ENCODE data around the gene KAT2A. TPM values are rescaled to one million over a fixed set of nuclear protein-coding genes. Genes with fewer than 3 reads are reported as not detected.

Gene KAT2A
- total RNA-seq, 1 donor from 2014 or later: 77.4 TPM

DNA sequence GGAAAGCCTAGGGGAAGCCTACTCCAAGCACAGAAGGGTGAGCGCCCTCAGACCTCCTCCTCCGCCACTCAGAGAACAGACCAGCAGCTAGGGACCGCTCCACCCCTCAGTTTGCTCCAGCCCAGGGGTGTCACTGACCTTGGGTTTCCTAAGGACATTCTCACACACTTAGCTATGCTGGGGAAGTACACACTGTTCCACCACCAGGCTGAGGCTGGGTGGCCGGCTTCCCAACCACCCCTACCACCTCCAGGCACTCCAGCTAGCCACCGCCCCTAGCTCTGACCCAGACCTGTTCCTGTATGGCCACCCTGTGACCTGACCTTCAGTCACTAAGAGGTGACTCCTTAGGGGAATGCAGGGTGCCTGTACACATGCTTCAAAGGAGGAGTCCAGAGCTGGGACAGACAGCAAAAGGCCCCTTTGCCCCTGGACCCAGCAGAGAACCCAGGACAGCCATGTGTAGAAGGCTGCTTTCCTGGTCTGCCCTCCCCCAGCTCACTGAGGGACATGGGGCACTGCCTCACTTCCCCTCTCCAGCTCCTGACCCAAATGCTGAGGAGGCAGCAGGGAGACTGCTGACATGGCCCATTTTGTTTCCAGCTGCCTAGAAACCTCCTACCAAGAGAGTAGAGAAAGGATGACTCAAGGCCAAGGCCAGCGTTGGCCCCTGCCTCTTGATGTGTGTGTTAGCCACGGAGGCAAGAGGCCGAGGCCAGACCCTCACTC lies 8.1 kb upstream of the KAT2A start:
- H3K36me3 Mint-ChIP-seq (ENCODE audit: low read depth): peaks cover 55% of the 10 kb centered on the region
- no peaks in the 10 kb centered on the region for H3K27me3 Mint-ChIP-seq
- intact Hi-C loops (cut with micrococcal nuclease): no loop called here
- peaks cover 32% of the 10 kb centered on the region for H3K4me1 Mint-ChIP-seq
- H3K27ac Mint-ChIP-seq: no peak overlapping the region
- H3K4me3 Mint-ChIP-seq: no peak overlapping the region
- DNase-seq: no peak
- H3K9me3 Mint-ChIP-seq: no peaks in the 10 kb centered on the region

- intact Hi-C loops (cut with micrococcal nuclease): no loop called here
- no peaks in the 10 kb centered on the region for H3K27me3 Mint-ChIP-seq
- no peak overlapping the region for H3K4me3 Mint-ChIP-seq
- no peak overlapping the region for H3K27ac Mint-ChIP-seq
- H3K4me1 Mint-ChIP-seq: peaks cover 16% of the 10 kb centered on the region
- peaks cover 52% of the 10 kb centered on the region for H3K36me3 Mint-ChIP-seq (ENCODE audit: low read depth)
- DNase-seq: no peak
- H3K9me3 Mint-ChIP-seq: no peaks in the 10 kb centered on the region
Observed at GRCh38 chr17:42127414-42127813, 6.2 kb upstream of the KAT2A start.

DNA sequence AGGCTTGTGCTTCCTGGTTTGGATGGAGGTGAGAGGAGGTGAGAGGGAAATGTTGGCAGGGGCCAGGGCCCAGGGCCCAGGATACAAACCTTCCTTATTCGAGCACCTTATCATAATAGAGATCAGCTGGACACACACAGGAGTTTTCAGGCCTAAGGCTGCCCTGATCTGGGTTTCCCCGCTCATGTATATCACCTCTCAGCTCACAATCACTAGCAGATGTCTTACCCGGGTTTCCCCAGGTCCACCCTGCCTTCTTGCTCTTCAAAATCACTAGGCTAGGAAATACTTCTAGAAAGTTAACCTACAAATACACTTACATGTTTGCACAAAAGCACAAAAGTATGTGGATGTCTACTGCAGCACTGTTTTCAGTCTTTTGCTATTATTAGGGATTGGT lies 5.7 kb upstream of the KAT2A start:
- H3K36me3 Mint-ChIP-seq (ENCODE audit: low read depth): peaks cover 52% of the 10 kb centered on the region
- no peak for DNase-seq
- intact Hi-C loops (cut with micrococcal nuclease): no loop called here
- H3K4me3 Mint-ChIP-seq: no peak overlapping the region
- no peak overlapping the region for H3K27ac Mint-ChIP-seq
- peaks cover 12% of the 10 kb centered on the region for H3K4me1 Mint-ChIP-seq
- no peaks in the 10 kb centered on the region for H3K27me3 Mint-ChIP-seq
- H3K9me3 Mint-ChIP-seq: no peaks in the 10 kb centered on the region

DNA sequence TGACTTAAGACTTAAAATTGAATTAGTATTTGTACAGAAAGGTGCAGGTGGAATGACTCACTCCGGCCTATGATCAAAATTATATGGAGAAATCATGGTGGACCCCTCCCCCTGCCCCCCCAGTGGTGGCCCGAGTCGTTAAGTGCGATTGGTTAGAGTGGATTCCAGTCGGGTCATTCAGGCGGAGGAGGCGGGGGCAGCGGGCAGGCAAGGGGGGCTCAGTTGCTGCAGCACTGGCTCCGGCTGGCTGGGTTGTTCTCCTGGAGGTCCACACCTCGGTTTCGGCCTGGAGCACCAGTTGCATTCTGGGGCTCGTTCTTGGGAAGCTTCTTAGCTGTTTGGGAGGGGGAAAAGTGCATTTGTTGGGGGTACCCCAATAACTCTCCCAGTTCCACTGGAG lies 4.4 kb upstream of the KAT2A start:
- Mint-ChIP-seq H3K36me3 (ENCODE audit: low read depth) (peaks cover 49% of the 10 kb centered on the region), H3K9me3 (no peaks in the 10 kb centered on the region), H3K4me3 (no peak overlapping the region), H3K27me3 (no peaks in the 10 kb centered on the region), H3K4me1 (peaks cover 6% of the 10 kb centered on the region), H3K27ac (no peak overlapping the region)
- DNase-seq: no peak
- intact Hi-C loops (cut with micrococcal nuclease): no loop called here

GRCh38 chr17:42124256-42124655 lies 3.1 kb upstream of the KAT2A start:
- DNase-seq: no peak
- Mint-ChIP-seq H3K36me3 (ENCODE audit: low read depth) (peaks cover 41% of the 10 kb centered on the region), H3K4me1 (peaks cover 12% of the 10 kb centered on the region), H3K9me3 (no peaks in the 10 kb centered on the region), H3K27ac (no peak overlapping the region), H3K4me3 (no peak overlapping the region), H3K27me3 (no peaks in the 10 kb centered on the region)
- intact Hi-C loops (cut with micrococcal nuclease): no loop called here

DNA sequence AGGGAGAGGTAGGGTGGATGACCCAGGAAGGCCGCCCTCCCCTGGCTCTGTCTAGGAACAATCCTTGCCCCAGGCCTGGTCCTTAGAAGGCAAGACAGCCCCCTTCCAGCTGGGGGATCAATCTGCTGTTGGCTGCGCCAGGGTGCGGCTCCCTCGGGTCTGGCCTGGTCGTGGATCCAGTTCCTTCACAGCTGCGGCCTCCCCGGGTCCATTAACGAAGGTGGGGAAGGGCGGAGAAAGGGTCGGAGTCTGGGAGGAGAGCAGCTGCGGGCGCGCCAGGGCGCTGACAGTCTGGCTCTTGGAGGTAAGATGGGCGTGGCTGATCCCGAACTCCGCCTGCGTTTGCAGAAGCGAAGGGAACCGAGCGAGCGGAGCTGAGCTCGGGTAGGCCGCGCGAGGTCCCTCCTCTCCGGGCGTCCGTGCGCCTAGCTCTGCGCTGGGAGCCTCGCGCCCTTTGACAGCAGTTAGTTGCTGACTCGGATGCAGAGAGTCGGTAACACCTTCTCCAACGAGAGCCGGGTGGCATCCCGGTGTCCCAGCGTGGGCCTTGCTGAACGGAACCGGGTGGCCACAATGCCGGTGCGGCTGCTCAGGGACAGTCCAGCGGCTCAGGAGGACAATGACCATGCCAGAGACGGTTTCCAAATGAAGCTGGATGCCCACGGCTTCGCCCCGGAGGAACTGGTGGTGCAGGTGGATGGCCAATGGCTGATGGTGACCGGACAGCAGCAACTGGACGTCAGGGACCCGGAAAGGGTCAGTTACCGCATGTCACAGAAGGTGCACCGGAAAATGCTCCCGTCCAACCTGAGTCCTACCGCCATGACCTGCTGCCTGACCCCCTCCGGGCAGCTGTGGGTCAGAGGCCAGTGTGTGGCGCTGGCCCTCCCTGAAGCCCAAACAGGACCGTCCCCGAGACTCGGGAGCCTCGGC lies 1.5 kb upstream of the KAT2A start, which contains the start of gene HSPB9:
Gene HSPB9 (plus strand): TSS at position 434 of the 933 bp plus-strand sequence. CDS start 47 bp downstream, at position 481.
- Mint-ChIP-seq H3K27ac (peak within 1 kb of the TSS; percentile 87), H3K36me3 (ENCODE audit: low read depth) (peaks cover 40% of the 10 kb centered on the region), H3K9me3 (no peaks in the 10 kb centered on the region), H3K27me3 (no peaks in the 10 kb centered on the region), H3K4me3 (peak within 1 kb of the TSS; percentile 76), H3K4me1 (peaks cover 19% of the 10 kb centered on the region)
- DNase-seq: no peak
- intact Hi-C loops (cut with micrococcal nuclease): no loop called here

DNA sequence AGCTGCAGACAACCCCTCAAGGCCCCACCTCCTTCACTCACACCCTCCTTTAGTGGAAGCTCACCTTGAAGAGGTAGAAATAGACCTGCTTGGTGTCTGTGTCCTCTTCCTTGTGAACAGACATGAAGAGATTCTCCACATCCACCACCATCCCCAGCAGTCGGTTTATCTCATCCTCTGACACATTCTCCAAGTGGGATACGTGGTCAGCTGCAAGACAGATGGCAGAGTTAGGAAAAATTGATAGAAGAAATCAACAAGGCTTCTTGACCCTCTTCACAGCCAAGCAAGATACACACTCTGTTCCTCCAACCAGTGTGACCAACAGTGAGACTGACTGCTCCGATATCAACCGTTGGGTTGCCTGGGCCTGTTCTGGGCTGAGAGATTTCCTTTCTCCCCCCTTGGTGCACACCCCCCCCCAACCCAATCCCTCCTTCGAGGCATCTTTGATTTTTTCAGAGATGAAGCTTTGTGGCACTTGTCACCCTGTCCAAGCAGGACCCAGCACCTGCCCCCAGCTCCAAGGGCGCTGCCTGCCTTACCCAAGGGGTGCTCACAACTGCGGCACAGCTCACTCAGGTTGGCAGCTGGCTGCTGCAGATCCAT lies 902 bp downstream of the KAT2A start:
- H3K27ac Mint-ChIP-seq: peak overlapping the region; percentile 27
- peaks cover 36% of the 10 kb centered on the region for H3K36me3 Mint-ChIP-seq (ENCODE audit: low read depth)
- no peak for DNase-seq
- intact Hi-C loops (cut with micrococcal nuclease): no loop called here
- H3K9me3 Mint-ChIP-seq: no peaks in the 10 kb centered on the region
- peak overlapping the region; percentile 76 for H3K4me3 Mint-ChIP-seq
- H3K4me1 Mint-ChIP-seq: peaks cover 25% of the 10 kb centered on the region
- no peaks in the 10 kb centered on the region for H3K27me3 Mint-ChIP-seq

GRCh38 chr17:42119301-42119700 lies 1.9 kb downstream of the KAT2A start:
- Mint-ChIP-seq H3K27me3 (no peaks in the 10 kb centered on the region), H3K36me3 (ENCODE audit: low read depth) (peaks cover 34% of the 10 kb centered on the region), H3K4me3 (no peak overlapping the region), H3K4me1 (peaks cover 25% of the 10 kb centered on the region), H3K9me3 (no peaks in the 10 kb centered on the region), H3K27ac (no peak overlapping the region)
- no peak for DNase-seq
- intact Hi-C loops (cut with micrococcal nuclease): no loop called here

DNA sequence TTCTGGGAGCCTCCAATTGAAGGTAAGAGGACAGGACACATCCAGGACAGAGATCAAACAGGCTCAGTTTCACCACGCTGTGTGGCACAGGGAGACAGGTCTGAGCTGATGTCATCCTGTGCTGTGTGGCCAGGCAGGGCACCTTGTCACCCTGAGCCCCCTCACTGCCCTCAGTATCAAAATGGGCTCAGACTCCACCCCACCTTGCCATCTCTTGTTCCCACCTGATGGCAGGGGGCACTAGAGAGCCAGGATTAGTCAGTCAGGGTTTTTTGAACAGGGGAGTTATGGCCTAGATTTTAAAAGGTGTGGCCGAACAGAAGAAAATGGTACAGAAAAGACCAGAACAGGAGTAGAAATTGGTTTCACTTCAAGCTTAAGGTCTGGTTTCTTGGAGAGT lies 2.6 kb downstream of the KAT2A start:
- intact Hi-C loops (cut with micrococcal nuclease): no loop called here
- Mint-ChIP-seq H3K4me3 (peak overlapping the region; percentile 68), H3K4me1 (peaks cover 28% of the 10 kb centered on the region), H3K9me3 (no peaks in the 10 kb centered on the region), H3K36me3 (ENCODE audit: low read depth) (peaks cover 37% of the 10 kb centered on the region), H3K27me3 (no peaks in the 10 kb centered on the region), H3K27ac (peak overlapping the region; percentile 68)
- peak; percentile 83 for DNase-seq

GRCh38 chr17:42118126-42118510 lies 3.0 kb downstream of the KAT2A start:
- Mint-ChIP-seq H3K4me3 (peak overlapping the region; percentile 68), H3K9me3 (no peaks in the 10 kb centered on the region), H3K4me1 (peaks cover 28% of the 10 kb centered on the region), H3K27ac (peak overlapping the region; percentile 68), H3K36me3 (ENCODE audit: low read depth) (peaks cover 38% of the 10 kb centered on the region), H3K27me3 (no peaks in the 10 kb centered on the region)
- intact Hi-C loops (cut with micrococcal nuclease): no loop called here
- no peak for DNase-seq

DNA sequence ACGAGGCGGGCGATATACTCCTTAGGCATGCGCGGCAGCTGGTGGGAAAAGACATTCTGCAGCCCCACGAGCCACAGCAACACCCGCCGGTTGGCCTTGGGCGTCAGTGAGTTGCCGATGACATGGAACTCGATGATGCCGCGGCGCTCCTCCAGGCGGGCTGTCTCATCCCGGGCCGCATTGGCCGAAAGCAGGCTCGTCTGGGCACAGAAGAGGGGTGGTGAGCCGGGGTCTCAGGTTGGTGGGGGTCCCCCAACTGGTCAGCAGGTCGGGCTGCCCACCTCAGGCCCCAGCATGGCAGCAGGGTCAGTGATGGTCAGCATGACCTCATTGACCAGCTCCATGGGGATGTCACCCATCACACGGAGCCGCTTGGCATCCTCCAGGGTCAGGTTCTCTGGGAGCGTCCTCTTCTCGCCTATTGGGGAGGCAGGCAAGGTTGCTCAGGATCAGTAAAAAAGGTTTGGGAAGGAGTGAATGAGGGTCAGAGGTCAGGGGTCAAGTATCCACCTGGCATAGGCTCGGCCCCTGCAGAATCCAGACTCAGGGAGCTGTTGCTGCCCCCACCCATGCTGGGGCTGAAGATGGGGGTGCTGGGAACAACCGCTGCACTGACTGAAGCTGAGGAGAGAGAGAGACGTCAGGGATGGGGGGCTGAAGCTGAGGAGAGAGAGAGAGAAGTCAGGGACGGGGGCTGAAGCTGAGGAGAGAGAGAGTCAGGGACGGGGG lies 3.6 kb downstream of the KAT2A start:
- Mint-ChIP-seq H3K27me3 (no peaks in the 10 kb centered on the region), H3K9me3 (no peaks in the 10 kb centered on the region), H3K4me3 (no peak overlapping the region), H3K27ac (no peak overlapping the region), H3K36me3 (ENCODE audit: low read depth) (peaks cover 41% of the 10 kb centered on the region), H3K4me1 (peaks cover 31% of the 10 kb centered on the region)
- DNase-seq: no peak
- intact Hi-C loops (cut with micrococcal nuclease): no loop called here

GRCh38 chr17:42116705-42117396 lies 4.3 kb downstream of the KAT2A start:
- H3K4me1 Mint-ChIP-seq: peaks cover 35% of the 10 kb centered on the region
- peak overlapping the region; percentile 55 for H3K27ac Mint-ChIP-seq
- no peaks in the 10 kb centered on the region for H3K27me3 Mint-ChIP-seq
- H3K4me3 Mint-ChIP-seq: no peak overlapping the region
- DNase-seq: peak; percentile 95
- intact Hi-C loops (cut with micrococcal nuclease): no loop called here
- no peaks in the 10 kb centered on the region for H3K9me3 Mint-ChIP-seq
- peaks cover 43% of the 10 kb centered on the region for H3K36me3 Mint-ChIP-seq (ENCODE audit: low read depth)

DNA sequence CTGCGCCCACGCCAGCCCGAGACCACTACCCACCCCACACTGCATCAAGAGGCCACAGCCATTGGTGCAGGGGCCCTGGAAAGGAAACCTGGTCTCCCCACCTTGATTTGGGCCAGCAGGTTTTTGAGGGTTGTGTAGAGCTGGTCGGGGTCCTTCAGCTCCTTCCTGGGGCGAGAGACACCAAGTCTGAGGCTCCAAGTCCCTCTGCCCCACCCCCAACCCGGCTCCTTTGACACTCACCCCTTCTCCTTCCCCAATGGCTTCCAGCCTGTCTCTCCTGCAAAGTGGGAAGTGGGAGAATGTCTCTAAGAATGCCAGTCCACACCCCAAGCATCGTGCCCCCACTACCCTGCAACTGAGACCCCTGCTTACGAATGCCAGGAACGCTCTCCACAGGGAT lies 7.0 kb downstream of the KAT2A start:
- no peak for DNase-seq
- Mint-ChIP-seq H3K4me3 (peak overlapping the region; percentile 8), H3K27me3 (no peaks in the 10 kb centered on the region), H3K9me3 (no peaks in the 10 kb centered on the region), H3K27ac (peak overlapping the region; percentile 69), H3K4me1 (peaks cover 40% of the 10 kb centered on the region), H3K36me3 (ENCODE audit: low read depth) (peaks cover 49% of the 10 kb centered on the region)
- intact Hi-C loops (cut with micrococcal nuclease): loop anchor here (5.0 kb wide), 1 partner anchor 68 kb away; the partner anchor contains the start of gene KCNH4

All from activated CD4-positive, alpha-beta T cell treated with anti-CD3 and anti-CD28 coated beads, Interleukin-2, amount 10 ng/mL, durations not matched to agents 24 days and 14 days (primary cell).